Effector memory CD4-positive, alpha-beta T cell (primary cell): Measurements from ENCODE around the gene MEIG1.
"Not testable (repeated sequence)": the region's sequence is repeated elsewhere in the genome, so short reads cannot be mapped to it uniquely, and the experiment has no call there.

Experiments used
- DNase-seq, 3 donors: peaks; one replicate each; pipeline ENCODE4 v3.0.0-alpha.2; 2020
- H3K27ac ChIP-seq: 2 replicates; pipeline ENCODE4 v1.7.0; 2013; ENCODE audit warnings: mild to moderate bottlenecking, low read length, moderate library complexity; ENCODE audit not compliant: insufficient read depth, poor library complexity, severe bottlenecking
- H3K27me3 ChIP-seq: replicated peaks from 2 replicates; pipeline ENCODE4 v1.7.0; 2013; ENCODE audit warnings: mild to moderate bottlenecking, low read length; ENCODE audit not compliant: insufficient read depth, control insufficient read depth, poor library complexity, severe bottlenecking
- H3K36me3 ChIP-seq: 2 replicates; pipeline ENCODE4 v1.7.0; 2013; ENCODE audit warnings: mild to moderate bottlenecking, low read length, moderate library complexity; ENCODE audit not compliant: control insufficient read depth, insufficient read depth
- H3K4me1 ChIP-seq: 2 replicates; pipeline ENCODE4 v1.7.0; 2013; ENCODE audit warnings: low read length, mild to moderate bottlenecking; ENCODE audit not compliant: control insufficient read depth, insufficient read depth, poor library complexity, severe bottlenecking
- H3K4me3 ChIP-seq: 2 replicates; pipeline ENCODE4 v1.7.0; 2013; ENCODE audit warnings: low read length, low read depth, mild to moderate bottlenecking; ENCODE audit not compliant: insufficient read depth, poor library complexity, severe bottlenecking
- H3K9me3 ChIP-seq: 2 replicates; pipeline ENCODE4 v1.7.0; 2013; ENCODE audit warnings: mild to moderate bottlenecking, low read length, moderate library complexity; ENCODE audit not compliant: control insufficient read depth

MEIG1 gene

GRCh38 chr10:14930610-14931009, 28.6 kb upstream of the MEIG1 start:
- DNase-seq: no peak
- Histone ChIP-seq H3K27ac (no peak overlapping the region), H3K9me3 (no peaks in the 10 kb centered on the region), H3K4me1 (no peaks in the 10 kb centered on the region), H3K4me3 (no peak overlapping the region), H3K36me3 (peaks cover 70% of the 10 kb centered on the region), H3K27me3 (no peaks in the 10 kb centered on the region)

DNA sequence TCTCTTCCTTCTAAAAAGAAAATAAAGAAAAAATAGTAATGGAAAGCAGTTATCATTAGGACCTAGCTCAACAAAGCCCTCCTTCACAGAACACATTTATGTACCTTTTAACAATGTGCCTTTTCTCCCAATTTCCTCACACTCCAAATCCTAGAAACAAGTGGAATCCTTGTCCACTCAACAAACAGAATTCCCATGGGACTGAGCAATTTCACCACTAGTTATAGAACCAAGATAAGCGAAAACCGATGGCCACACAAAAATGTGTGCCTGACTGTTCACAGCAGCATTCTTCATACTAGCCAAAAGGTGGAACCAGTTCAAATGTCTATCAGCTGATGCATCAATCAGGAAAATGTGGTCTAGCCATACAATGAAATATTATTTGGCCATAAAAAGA, 22.6 kb upstream of the MEIG1 start:
- Histone ChIP-seq H3K4me3 (no peak overlapping the region), H3K27ac (no peak overlapping the region), H3K36me3 (peaks cover 53% of the 10 kb centered on the region), H3K9me3 (no peaks in the 10 kb centered on the region), H3K4me1 (no peaks in the 10 kb centered on the region), H3K27me3 (no peaks in the 10 kb centered on the region)
- DNase-seq: no peak

DNA sequence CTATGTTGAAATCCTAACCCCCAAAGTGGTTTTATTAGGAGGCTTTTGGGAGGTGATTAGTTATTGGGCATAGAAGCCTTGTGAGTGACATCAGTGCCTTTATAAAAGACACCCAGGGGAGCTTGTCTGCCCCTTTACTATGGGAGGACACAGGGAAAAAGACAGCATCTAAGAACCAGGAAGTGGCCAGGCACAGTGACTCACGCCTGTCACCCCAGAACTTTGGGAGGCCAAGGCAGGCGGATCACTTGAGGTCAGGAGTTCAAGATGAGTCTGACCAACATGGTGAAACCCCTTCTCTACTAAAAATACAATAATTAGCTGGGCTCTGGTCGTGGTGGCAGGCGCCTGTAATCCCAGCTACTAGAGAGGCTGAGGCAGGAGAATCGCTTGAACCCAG, 20.2 kb upstream of the MEIG1 start:
- not testable (repeated sequence) for DNase-seq

DNA sequence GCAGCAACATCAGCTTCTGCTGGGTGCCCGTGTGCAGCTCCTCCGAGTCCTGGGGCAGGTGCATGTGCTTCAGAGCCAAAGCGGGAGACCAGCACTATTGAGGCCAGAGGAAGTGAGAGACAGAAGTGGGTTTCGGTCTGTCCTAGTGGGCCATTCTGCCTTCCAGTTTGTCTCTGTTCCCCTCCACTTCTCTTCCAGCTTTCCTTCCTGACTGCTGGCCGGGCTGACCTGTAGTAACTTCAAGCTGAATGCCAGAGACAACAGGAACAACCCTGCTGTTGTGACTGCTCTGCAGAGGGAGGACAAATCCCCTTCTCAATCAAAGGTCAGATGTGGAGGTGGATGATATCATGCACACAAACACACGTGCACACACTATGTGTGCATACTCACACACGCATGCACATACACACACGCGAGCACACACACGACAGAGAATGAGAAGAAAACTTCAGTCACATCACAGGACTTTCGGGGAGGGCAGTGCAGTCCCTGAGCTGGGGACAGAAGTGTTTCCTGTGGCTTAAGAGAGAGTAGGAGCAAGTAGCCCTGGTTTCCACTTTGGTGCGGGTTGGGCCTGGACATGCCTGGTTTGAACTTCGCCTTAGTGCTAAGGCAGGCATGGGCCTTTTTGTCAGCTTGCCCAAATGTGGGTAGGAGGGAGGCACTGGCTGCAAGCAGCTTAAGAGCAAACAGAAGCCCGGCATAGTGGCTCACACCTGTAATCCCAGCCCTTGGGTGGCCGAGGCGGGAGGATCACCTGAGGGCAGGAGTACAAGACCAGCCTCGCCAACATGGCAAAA, 16.8 kb upstream of the MEIG1 start:
- H3K27me3 ChIP-seq, DNase-seq, H3K27ac ChIP-seq, H3K4me1 ChIP-seq, H3K4me3 ChIP-seq, H3K9me3 ChIP-seq: not testable (repeated sequence)
- H3K36me3 ChIP-seq: peaks cover 31% of the 10 kb centered on the region

More for the DNA sequence above, 20.2 kb upstream of the MEIG1 start:
- H3K27me3 ChIP-seq, H3K4me1 ChIP-seq, H3K4me3 ChIP-seq, H3K27ac ChIP-seq, H3K9me3 ChIP-seq: not testable (repeated sequence)
- peaks cover 39% of the 10 kb centered on the region for H3K36me3 ChIP-seq

DNA sequence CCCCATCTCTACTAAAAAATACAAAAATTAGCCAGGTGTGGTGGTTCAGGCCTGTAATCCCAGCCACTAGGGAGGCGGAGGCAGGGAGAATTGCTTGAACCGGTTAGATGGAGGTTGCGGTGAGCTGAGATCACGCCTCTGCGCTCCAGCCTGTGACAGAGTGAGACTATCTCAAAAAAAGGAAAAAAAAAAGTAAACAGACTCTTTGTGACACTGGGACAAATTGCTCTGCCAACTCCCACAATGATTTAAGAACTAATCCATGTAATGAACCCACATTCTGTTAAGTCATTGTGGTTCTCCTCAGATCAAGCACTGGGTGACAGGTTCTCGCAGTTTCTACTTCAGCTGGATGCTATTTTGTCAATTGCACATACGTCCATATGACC, 16.2 kb upstream of the MEIG1 start:
- not testable (repeated sequence) for DNase-seq, H3K4me3 ChIP-seq, H3K9me3 ChIP-seq, H3K27me3 ChIP-seq, H3K27ac ChIP-seq, H3K4me1 ChIP-seq
- peaks cover 32% of the 10 kb centered on the region for H3K36me3 ChIP-seq

DNA sequence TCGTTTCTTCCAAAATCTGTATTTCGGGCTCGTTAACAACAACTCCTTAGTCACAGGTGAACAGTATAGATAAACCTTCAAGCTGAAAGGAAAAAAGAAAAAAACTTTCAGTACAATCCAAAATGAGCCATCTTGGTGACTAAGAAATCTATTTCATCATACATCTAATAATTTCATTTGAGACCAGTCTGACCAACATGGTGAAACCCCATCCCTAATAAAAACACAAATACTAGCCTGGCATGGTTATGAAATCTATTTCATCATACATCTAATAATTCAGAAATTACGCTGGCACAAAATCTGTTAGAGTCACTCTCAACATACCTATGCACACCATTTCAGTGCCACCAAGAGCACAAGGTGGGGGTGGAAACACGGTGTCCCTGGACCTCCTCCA, 14.1 kb upstream of the MEIG1 start:
- no peak for DNase-seq
- H3K27ac ChIP-seq: no peak overlapping the region

GRCh38 chr10:14947268-14947667, 11.9 kb upstream of the MEIG1 start:
- Histone ChIP-seq H3K4me3 (no peak overlapping the region), H3K36me3 (peaks cover 38% of the 10 kb centered on the region), H3K4me1 (no peaks in the 10 kb centered on the region), H3K27ac (no peak overlapping the region), H3K27me3 (no peaks in the 10 kb centered on the region), H3K9me3 (no peaks in the 10 kb centered on the region)
- DNase-seq: no peak

More for the DNA sequence above, 14.1 kb upstream of the MEIG1 start:
- H3K27me3 ChIP-seq: no peaks in the 10 kb centered on the region
- H3K4me3 ChIP-seq: no peak overlapping the region
- H3K4me1 ChIP-seq: no peaks in the 10 kb centered on the region
- no peaks in the 10 kb centered on the region for H3K9me3 ChIP-seq
- H3K36me3 ChIP-seq: peaks cover 38% of the 10 kb centered on the region

DNA sequence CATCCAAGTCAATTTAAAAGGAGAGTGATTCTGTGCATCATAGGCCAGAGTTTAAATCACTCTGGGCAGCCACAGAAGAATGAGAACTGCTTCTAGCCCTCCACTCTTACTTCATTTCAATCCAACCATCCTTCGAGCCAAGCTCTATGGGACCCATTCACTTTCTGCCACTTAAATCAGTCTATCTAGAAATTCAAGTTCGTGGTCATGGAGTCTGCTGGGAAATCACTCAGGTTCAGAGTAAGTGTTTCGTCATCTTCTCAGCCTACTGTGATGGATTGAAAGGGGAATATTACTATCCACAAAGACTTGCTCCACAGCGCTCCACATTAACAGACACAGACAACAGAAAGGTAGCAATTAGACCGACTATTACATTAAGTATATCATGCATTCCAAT, 9.9 kb upstream of the MEIG1 start:
- Histone ChIP-seq H3K27ac (no peak overlapping the region), H3K36me3 (peaks cover 32% of the 10 kb centered on the region)

DNA sequence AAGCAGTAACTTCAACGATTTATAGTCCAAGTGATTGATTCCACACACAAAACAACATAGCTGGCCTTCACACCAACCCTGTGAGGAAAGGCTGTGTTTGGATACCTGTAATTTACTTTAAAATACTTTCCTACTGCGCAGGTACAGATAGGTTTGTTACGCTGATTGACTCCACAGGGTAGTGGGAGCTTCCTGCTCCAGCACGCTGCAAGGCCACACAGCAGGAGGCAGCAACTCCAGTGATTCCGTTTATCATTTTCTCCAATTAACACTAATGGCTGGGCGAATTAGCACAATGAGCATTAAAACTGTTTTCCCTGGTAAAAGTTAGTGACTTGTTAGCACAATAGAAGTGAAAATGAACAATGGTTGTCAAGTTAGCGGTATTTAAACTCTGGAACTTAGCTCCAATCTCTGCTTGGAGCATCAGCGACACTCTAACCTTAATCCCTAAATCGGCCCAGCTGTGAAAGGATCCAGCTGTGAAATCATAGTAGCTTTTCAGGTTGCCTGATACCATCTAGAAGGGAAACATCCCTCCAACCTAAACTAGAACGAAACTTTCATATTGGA, 6.3 kb upstream of the MEIG1 start:
- Histone ChIP-seq H3K4me1 (peaks cover 17% of the 10 kb centered on the region), H3K9me3 (no peaks in the 10 kb centered on the region), H3K27me3 (no peaks in the 10 kb centered on the region), H3K4me3 (peak overlapping the region; percentile 56), H3K27ac (peak overlapping the region; percentile 81), H3K36me3 (peaks cover 11% of the 10 kb centered on the region)
- no peak for DNase-seq

More for the DNA sequence above, 9.9 kb upstream of the MEIG1 start:
- no peak for DNase-seq
- Histone ChIP-seq H3K27me3 (no peaks in the 10 kb centered on the region), H3K9me3 (no peaks in the 10 kb centered on the region), H3K4me1 (peaks cover 10% of the 10 kb centered on the region), H3K4me3 (no peak overlapping the region)

DNA sequence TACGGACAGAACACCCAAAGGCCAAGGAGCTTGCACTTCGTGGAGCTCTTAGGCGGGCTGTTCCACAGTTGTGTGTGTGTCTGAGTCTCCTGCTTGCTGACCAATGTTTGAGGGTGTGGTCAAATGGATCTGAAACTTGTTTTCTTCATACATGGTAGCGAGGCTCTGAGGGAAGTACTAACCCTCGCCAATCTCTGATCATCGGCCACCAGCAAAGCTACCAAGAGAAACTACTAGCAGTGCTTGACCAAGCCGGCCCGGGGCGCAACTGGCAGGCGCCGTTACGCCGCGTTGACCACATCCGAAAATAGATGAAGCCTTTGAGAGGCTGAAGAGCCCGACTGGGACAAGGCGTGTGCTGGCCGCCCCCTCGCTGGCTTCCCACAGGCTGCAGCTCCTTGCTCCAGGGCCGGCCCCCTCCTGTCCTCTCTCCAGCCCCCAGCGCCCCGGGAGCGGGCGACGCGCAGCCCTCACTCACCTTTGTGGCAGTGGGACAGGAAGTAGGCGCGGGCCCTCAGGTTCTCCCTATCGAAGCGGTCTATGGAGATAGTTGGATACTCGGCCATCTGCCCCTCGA, 5.7 kb upstream of the MEIG1 start:
- no peak for DNase-seq
- Histone ChIP-seq H3K4me3 (peak overlapping the region; percentile 56), H3K27ac (peak overlapping the region; percentile 81), H3K4me1 (peaks cover 17% of the 10 kb centered on the region), H3K9me3 (no peaks in the 10 kb centered on the region), H3K36me3 (peaks cover 5% of the 10 kb centered on the region), H3K27me3 (no peaks in the 10 kb centered on the region)
